Erythroblast (primary cell): Measurements from ENCODE around the gene ZNF618.

Experiments
- DNase-seq, 2 experiments: peaks; one replicate each; lab custom pipeline; 2025; lab: John Stamatoyannopoulos, UW
- GATA1 ChIP-seq: IDR thresholded peaks from 2 replicates; pipeline ENCODE4 v1.6.1; 2011; ENCODE audit warnings: low read depth, mild to moderate bottlenecking, control low read depth, low read length, moderate library complexity
- POLR2A ChIP-seq: IDR thresholded peaks from 2 replicates; pipeline ENCODE4 v1.6.1; 2011; ENCODE audit warnings: mild to moderate bottlenecking, low read length

Gene ZNF618

DNA sequence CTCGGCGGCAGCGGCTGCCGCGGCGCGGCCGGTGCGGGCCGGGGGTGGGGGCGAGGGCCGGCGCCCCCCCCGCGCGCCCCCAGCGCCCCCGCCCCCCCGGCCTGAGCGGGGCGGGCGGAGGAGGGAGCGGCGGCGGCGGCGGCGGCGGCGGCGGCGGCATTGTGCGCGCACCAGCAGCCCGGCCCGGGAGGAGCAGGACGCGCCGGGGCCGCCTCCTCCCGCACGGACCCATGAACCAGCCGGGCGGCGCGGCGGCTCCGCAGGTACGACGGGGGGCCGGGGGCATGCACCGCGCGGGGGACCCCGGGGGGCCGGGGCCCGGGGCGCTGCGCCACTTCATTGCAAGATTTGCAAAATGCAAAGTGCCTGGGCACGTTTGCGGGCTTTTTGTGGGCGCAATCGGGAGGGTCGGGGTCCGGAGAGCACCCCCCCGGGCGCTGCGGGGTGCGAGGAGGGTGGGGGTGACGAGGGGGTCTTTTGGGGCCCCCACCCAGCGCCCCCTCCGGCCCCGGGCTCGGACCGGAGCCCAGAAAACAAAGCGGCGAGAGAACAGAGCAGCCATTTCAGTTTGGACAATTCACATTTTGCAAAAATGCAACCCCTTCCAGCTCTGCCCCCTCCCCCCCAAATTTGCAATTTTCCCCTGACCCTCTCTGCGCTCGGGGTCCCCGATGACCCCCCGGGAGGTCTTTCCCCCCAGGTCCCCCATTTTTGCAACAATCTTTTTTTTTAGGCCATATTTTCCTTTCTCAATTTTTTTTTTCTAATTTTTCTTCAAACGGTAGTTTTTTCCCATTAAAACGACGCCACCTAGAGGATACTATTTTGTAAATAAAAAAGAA, at the start of gene ZNF618:
Gene ZNF618 (plus strand): TSS at position 159 of the 842 bp plus-strand sequence. CDS start 72 bp downstream, at position 231.
- peak; percentile 54 to 57 for DNase-seq
- TF ChIP-seq POLR2A: no peak
- TF ChIP-seq GATA1: no peak

DNA sequence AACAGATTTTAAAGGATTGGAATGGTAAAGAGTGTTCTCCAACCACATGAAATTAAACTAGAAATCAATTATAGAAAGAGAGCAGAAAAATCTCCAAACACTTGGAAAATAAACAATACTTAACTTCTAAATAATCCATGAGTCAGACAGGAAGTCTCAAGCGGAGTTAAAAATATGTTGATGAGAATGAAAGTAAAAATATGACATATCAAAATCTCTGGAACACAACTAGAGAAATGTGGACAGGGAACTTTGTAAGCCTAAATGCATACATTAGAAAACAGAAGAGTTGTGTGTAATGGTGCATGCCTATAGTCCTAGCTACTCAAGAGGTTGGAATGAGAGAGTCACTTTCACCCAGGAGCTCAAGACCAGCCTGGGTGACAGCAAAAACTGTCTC, 47.9 kb upstream of the ZNF618 start:
- TF ChIP-seq POLR2A: no peak
- TF ChIP-seq GATA1: no peak
- DNase-seq: no peak

- TF ChIP-seq POLR2A: no peak
- TF ChIP-seq GATA1: no peak
- DNase-seq: no peak
Observed at GRCh38 chr9:113837334-113837733, 38.8 kb upstream of the ZNF618 start.

DNA sequence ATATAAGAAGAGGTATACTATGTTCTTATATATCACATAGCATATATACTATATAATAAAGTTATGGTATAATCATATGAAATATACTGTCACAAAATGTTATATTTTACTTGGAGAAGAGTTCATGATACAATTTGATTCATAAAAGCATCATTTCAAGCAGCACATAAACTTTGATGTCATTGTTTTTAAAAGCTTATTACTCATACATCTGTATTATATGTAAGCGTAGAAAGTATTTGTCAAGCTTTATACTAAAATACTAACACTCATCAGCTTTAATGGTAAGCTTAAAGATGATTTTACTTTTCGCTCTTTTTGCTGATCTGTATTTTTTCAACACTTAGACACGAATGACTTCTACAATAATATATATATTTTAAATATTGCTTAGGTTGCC, 34.0 kb upstream of the ZNF618 start:
- no peak for DNase-seq
- no peak for TF ChIP-seq GATA1
- no peak for TF ChIP-seq POLR2A

DNA sequence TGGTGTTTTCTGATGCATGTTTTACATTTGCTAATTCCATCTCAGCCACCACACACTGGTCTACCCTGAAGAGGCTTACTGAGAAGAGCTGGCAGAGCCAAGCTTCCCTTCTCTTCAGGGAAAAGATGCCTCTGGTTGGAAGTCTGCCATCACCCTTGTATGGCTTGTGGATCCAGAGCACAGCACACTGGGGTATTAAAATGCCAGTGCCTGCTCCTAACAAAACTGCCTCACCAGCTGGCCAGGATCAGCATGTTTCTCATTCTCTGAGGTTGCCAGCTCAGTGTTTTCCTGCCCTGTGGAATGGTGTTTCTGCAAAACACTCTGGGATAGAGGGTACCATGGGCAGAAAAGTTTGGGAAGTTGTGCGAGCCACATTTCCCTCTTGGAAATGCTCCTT, 31.6 kb upstream of the ZNF618 start:
- TF ChIP-seq GATA1 (no peak), POLR2A (no peak)
- no peak for DNase-seq

- no peak for DNase-seq
- TF ChIP-seq GATA1: no peak
- no peak for TF ChIP-seq POLR2A
Observed at GRCh38 chr9:113851359-113851758, 24.8 kb upstream of the ZNF618 start.

DNA sequence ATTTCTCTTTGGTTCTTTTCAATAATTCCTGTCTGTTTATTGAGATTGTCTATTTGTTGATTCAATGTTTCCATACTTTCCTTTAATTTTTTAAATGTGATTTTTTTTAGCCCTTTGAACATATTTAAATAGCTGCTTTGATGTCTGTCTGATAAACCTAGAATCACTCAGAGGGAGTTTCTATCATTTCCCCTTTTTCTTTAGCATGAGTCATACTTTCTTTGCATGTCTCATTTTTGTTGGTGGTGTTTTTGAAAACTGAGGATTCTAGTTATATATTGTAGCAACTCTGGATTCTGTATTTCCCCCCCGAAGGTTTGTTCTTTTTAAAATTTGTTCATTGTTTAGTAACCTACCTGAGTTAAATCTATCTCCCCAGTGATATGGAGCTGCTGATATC, 24.2 kb upstream of the ZNF618 start:
- TF ChIP-seq GATA1 (no peak), POLR2A (no peak)
- DNase-seq: no peak

GRCh38 chr9:113853333-113853732, 22.8 kb upstream of the ZNF618 start:
- peak in 1 of 2 experiments; percentile 27 for DNase-seq
- TF ChIP-seq GATA1 (no peak), POLR2A (no peak)

DNA sequence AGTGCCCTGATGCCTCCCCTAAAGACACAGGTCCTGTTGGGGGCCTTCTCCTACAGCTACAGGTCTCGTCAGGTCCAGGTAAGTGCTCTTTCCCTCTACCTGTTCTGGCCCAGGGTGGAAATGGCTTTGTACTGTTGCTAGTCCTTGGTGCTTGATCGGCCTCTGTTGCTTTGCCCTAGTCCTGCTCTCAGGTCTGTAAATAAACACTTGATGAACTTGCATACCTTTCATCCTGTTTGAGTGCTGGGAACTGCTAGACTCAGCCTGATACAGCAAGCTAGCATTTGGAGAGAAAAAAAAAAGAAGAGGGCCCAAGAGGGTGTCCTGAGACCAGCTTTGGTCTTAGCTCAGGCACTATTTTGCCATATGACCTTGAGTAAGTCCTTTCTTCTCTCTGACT, 21.8 kb upstream of the ZNF618 start:
- TF ChIP-seq GATA1 (no peak), POLR2A (no peak)

GRCh38 chr9:113857875-113858274, 18.2 kb upstream of the ZNF618 start:
- no peak for TF ChIP-seq GATA1
- TF ChIP-seq POLR2A: no peak
- no peak for DNase-seq

More for the DNA sequence above, 21.8 kb upstream of the ZNF618 start:
- DNase-seq: no peak

DNA sequence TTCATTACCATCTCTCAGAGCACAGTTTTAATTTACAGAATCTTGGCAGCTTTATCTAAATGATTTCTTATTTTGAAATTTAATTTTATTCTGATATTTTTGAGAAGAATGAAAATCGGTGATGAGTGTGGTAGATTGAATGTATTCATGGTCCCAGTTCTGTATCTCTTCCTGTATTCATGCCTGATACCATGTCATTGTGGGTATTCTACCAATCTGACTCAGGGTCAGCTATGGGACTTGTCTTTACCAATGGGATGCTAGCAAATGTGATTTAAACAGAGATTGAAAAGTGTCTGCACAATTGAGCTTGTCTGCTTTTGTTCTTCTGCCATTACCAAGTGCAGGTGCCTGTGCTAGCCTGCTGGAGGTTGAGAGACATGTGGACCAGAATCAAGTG, 17.8 kb upstream of the ZNF618 start:
- DNase-seq: no peak
- TF ChIP-seq GATA1: no peak
- no peak for TF ChIP-seq POLR2A

- DNase-seq: no peak
- TF ChIP-seq POLR2A (no peak), GATA1 (no peak)
Observed at GRCh38 chr9:113863345-113863744, 12.8 kb upstream of the ZNF618 start.

- DNase-seq: no peak
- TF ChIP-seq GATA1: no peak
- TF ChIP-seq POLR2A: no peak
Observed at GRCh38 chr9:113868501-113868900, 7.6 kb upstream of the ZNF618 start.

DNA sequence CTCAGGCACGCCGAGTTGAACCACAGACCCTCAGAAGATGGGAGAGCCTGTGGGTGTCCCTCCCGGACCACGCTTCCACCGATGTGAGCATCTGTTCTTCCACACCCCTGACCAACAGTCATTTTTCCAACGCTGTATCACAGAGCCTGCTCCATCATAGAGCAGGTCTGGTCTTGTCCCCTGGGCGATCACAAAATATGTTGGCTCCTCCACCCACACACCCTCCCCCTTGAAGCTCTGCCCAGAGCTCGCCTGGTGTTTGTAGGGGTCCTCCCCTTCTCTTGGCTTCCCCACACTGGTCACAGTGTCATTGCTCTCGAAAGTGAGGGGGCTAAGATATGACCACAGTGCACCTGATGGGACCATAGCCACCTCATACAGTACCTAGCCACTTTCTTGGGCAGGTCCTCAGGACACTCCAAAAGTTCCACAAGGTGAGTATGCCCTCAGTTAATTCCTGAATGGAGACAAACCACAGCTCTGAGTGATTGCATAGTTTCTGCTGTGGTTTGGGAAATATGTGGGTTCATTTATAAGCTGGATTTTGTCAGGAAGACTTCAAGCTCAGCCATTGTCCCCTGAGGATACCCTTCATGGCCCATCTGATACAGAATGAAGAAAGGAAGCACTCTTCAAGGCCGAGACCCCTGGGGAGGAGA, 3.5 kb upstream of the ZNF618 start:
- TF ChIP-seq POLR2A: no peak
- DNase-seq: no peak
